ENCODE data around the gene FDXR.

The FDXR gene

DNA sequence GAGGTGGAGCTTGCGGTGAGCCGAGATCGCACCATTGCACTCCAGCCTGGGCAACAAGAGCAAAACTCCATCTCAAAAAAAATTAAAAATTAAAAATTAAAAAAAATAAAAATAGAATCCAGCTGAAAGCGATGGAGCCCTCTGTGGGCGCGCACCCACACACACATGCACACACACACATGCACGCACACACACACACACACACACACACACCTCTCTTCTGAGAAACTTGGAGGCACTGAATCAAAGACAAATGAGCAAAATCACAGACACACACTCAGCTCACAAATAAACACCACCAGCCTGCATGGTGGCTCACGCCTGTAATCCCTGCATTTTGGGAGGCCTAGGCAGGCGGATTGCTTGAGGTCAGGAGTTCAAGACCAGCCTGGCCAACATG is 30.2 kb upstream of the FDXR start:
- DNase-seq: no peak
- in situ Hi-C loops (cut with HindIII; ENCODE audit: low pct_ligation_motif_present, low pct_unique_long_range_greater_than_20kb, low sequenced_read_pairs): no loop called here

DNA sequence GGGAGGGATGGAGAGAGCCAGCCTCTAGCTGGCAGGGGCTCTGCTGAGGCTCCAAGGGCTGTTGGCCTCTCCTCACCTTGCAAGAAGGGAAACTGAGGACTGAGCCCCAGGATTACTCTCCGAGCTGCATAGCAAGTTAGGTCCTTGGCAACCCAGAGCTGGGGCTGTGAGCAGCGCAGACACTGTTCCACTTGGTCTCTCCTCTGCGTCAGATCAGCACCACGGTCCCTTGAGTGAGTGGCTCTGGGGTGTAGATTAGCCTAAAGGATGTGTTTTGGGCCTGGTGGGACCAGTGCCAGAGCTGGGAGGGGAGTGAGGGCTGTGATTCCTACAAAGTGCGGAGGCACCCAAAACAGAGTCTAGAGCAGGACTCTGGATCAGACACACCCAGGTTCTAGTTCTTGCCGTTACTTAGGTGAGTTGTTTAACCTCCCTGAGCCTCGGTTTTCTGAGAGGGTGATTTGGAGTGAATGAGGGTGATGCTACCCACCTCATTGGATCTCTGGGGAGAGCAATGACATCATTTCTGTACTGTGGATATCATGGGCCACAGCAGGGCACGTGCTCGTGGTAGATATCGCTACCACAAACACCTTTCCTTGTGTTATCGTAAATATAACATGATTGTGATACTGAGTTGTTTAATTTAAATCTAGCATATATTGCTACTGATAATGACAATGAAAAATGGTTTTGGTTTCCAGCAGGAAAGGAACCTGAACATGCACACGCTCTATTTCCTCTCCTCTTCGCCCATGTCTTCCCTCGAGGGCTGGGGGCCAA is 28.8 kb upstream of the FDXR start:
- in situ Hi-C loops (cut with HindIII; ENCODE audit: low pct_ligation_motif_present, low pct_unique_long_range_greater_than_20kb, low sequenced_read_pairs): no loop called here
- DNase-seq: no peak

DNA sequence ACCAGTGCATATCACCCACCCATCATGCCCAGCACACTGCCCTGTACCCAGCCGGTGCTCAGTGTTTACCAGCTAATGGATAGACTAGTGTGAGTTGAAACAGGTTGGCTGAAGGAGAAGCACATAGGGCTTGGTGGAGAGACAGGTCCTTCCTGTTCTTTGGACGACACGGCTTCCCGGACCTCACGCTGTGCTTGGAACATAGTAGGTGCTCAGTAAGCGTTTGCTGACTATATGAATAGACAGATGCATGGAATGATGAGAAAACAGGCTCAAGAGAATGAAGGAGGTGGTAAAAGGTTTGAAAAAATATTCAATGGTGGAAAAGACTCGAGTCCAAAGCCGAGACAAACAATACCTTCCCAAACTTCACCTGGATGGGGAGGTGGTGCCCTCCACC is 27.4 kb upstream of the FDXR start:
- in situ Hi-C loops (cut with HindIII; ENCODE audit: low pct_ligation_motif_present, low pct_unique_long_range_greater_than_20kb, low sequenced_read_pairs): no loop called here
- DNase-seq: no peak

DNA sequence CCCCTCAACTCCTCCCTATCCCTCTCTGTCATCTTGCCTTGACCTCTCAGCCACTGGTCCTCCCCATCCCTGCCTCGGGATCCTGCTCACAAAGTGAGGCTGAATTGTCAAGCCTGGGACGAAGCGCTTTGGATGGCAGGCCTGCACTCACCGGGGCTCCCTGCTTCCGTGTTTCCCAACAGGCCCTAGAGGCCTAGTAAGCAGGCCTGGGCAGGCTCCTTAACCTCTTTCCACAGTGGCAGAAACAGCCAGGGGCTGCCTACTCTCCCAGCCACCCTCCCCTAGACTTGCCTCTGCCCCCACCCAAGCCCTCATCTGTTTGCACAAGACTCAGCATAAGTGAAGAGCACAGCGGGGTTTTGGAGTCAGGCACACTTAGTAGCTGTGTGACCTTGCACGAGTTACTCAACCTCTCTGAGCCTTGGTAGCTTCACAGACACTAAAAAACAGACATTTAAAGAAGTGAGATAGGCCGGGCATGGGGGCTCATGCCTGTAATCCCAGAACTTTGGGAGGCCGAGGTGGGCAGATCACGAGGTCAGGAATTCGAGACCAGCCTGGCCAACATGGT is 25.7 kb upstream of the FDXR start:
- in situ Hi-C loops (cut with HindIII; ENCODE audit: low pct_ligation_motif_present, low pct_unique_long_range_greater_than_20kb, low sequenced_read_pairs): no loop called here
- no peak for DNase-seq

DNA sequence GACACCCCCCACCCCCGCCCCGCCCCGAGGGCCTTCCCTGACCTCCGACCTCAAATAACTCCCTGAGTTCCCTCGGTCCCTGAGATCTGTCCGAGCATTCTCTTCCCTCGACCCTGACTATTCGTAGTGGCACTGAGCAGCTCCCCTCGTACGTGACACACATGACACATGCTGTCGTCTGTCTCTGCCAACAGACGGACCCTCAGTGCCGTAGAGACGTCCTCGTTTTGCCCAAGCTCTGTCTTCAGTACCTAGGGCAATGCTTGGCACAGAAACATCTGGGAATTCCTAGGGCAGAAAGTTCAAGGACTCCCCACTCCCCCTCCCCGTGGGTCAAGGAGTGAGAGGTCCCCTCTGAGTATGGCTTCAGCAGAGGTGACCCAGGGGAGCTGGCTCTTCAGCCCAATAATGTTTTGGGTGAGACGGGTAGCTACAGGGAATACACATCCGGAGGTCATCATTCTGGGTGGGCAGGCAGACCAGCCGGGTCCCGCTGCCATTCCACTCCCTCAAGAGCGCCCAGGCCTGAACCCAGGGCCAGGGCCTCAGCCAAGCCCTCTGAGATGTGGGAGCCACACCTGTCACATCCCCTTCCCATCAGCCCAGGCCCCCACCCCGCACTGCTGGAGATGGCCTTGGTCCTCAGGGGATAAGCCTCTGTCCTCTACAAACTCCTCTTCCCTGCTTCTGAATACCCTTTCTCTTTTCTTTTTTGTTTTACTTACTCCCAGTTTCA is 21.3 kb upstream of the FDXR start:
- in situ Hi-C loops (cut with HindIII; ENCODE audit: low pct_ligation_motif_present, low pct_unique_long_range_greater_than_20kb, low sequenced_read_pairs): no loop called here
- DNase-seq: no peak

DNA sequence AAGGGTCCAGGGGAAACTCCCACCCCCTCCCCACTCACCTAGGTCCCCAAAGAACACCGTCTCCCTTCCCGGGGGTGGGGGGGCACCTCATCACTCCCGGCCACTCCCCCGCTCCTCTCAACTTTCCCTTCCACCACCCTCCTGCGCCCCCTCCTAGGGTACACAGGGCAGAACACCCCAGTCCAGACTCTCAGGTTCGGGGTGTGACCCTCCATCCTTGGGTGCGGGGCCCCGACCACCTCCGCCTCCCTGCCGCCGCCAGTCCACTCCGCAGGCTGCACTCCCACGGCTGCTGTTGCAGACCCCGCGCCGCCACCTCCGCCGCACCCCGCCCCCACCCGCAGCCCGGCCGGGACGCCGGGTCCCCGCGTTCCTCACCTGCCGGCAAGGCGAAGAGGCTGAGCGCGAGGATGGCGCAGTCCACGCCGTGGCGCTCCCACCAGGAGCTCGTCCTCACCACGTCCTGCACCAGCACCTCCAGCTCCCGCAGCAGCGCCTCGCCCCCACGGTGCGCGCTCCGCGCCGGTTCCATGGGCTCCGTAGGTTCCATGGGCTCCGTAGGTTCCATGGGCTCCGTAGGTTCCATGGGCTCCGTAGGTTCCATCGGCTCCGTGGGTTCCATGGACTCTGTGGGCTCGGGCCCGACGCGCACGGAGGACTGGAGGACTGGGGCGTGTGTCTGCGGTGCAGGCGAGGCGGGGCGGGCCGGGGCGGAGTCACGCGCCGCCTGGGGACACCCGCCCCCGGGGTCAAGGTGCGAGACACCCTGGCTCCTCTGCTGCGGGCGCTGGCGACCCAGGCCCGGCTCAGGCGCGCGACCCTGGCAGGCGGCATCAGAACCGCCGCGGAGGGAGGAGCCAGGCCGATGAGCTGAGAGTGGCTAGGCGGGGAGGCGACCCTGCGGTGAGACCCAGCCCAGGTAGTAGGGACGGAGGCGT is 20.4 kb upstream of the FDXR start, which contains the start of gene FADS6:
FADS6 (minus strand) TSS at position 660 of the 938 bp plus-strand sequence; CDS start at position 622, 38 bp downstream.
- no peak for DNase-seq
- in situ Hi-C loops (cut with HindIII; ENCODE audit: low pct_ligation_motif_present, low pct_unique_long_range_greater_than_20kb, low sequenced_read_pairs): no loop called here

DNA sequence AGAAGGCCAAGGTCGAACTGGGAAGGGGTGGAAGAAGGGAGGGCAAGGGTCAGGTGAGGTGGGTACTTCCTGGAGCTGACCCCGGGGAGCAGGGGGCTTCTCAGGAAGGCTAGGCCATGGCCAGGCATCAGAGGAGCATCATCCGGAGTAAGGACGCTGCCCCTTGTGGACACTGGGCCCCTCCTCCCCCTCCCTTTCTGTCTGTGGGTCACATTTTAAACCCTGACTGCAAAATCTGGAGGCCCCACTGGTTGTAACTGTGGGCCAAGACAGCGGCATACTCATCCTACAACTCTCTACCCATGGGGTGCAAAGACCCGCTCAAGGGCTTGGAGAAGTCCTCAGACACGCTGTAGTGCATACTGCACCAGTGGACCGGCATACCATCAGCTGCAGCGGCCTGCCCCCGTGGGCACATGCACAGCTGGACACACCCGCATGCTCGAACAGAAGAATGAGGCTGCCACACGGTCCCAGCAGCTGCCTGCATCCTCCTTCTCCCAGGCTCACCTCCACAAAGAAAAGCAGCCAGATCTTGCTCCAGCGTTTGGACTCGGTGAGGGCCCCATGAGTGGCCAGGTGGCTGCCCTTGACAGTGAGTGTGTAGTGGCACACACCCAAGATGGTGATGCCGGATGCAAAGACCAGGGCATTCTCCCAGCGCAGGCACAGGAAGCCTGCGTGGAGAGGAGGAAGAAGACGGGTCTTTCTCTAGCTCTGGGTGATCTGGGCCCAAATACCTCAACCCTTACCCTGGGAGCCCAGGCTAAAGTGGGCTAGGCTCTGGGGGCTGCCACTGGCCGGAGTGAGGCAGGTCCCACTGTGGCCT is 19.4 kb upstream of the FDXR start:
- in situ Hi-C loops (cut with HindIII; ENCODE audit: low pct_ligation_motif_present, low pct_unique_long_range_greater_than_20kb, low sequenced_read_pairs): no loop called here
- no peak for DNase-seq

DNA sequence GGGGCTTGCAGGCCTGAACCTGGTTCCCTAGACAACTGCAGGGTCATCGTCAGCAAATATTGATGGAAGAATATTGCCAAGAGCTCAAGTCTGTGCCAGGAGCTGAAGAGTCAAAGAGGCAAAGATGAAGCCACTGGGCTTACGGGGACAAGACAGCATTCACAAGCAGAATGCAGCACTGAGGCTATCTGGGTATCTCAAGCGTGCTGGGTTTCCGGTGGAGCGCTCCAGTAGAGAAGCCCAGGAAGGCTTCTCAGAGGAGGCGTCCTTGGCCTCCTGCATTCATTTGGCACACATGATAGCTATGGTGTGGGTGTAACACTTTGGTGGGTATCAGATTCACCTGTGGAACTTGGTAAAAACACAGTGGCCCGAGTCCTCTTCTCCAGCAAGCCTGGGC is 17.8 kb upstream of the FDXR start:
- in situ Hi-C loops (cut with HindIII; ENCODE audit: low pct_ligation_motif_present, low pct_unique_long_range_greater_than_20kb, low sequenced_read_pairs): no loop called here
- DNase-seq: no peak

DNA sequence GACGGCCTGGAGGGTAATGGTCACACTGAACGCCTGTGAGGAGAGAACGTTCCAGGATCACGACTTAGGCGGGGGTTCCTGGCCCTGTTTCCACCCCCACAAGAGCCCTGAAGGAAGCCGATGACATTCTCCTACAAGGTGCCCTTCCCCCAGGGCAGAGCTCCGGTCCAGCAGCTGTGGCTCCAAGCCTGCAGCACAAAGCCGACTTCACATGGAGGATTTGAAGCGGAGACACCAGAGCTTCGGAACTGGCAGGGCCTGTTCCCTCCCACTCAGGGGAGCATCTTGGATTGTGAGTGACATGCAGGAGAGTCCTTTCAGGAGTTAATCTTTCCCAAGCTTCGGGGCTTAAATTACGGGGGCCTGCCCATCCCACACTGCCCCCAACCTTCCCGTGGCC is 15.7 kb upstream of the FDXR start:
- in situ Hi-C loops (cut with HindIII; ENCODE audit: low pct_ligation_motif_present, low pct_unique_long_range_greater_than_20kb, low sequenced_read_pairs): no loop called here
- no peak for DNase-seq

DNA sequence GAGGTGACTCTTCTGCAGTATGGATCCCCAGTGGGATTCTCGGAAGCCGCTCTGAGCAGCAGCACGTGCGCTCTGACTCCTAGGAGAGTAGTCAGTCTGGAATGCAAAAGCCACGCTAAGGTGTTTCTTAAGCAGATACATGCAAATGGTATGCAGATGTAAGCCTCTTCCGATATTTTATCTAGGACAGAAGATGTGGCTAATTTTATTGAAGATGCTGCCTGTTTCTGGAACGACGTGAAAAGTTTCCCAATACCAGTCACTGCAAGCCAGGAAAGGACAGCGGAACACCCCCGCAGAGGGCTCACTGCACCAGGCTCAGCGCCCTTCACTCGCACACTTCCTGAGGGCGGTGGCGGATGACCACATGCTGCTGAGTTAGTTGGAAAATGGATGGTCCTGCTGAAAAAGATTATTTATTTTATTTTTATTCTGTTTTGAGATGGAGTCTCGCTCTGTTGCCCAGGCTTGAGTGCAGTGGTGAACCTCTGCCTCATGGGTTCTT is 10.5 kb upstream of the FDXR start:
- in situ Hi-C loops (cut with HindIII; ENCODE audit: low pct_ligation_motif_present, low pct_unique_long_range_greater_than_20kb, low sequenced_read_pairs): no loop called here
- DNase-seq: no peak

DNA sequence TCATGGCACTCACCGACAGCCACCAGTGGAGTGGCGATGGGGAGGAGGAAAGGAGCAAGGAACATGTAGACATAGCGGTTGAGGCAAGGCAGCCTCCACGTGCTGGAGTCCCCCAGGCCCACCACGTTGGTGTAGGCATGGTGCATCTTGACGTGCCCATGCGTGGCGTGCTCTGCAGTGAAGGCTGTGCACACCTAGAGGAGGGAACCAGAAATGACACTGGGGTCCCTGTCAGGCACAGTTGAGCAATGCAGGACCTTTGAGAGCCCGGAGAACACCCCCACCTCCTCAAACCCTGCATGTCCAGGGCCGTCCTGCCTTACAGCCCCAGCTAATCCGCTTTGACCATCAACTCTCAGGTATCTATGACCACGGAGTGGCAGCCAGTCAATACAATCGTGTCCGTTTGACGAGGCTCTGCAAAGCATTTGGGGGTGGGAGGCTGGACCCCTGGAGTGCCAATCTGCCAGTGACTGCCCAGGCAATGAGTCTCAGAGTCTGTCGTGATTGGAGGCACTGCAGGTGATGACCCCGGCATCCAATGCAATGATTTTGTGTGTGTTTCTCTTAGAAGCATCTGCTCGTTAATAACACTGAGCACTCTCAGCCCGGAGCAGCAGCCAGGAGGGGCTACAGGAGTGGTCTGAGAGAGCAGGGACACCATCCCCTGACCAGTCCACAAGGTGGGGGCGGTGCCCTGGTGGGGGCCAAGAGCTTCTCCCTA is 9.9 kb upstream of the FDXR start:
- in situ Hi-C loops (cut with HindIII; ENCODE audit: low pct_ligation_motif_present, low pct_unique_long_range_greater_than_20kb, low sequenced_read_pairs): no loop called here
- DNase-seq: no peak

DNA sequence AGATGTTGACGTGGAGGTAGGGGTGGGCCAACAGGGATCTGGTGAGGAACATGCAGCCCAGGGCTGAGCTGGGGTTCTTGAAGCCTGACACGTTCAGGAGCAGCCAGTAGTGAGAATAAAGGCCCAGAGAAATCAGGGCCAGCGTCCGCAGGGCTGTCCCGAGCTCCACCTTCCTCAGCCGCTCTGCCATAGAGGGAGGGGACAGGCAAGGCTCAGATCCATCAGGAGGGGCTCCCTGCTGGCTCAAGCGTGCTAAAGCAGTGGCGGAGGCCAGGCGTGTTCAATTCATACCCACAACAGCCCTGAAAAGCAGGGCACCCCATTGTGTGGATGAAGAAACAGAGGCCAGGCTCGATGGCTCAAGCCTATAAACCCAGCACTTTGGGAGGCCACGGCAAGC is 8.3 kb upstream of the FDXR start:
- no peak for DNase-seq
- in situ Hi-C loops (cut with HindIII; ENCODE audit: low pct_ligation_motif_present, low pct_unique_long_range_greater_than_20kb, low sequenced_read_pairs): no loop called here

DNA sequence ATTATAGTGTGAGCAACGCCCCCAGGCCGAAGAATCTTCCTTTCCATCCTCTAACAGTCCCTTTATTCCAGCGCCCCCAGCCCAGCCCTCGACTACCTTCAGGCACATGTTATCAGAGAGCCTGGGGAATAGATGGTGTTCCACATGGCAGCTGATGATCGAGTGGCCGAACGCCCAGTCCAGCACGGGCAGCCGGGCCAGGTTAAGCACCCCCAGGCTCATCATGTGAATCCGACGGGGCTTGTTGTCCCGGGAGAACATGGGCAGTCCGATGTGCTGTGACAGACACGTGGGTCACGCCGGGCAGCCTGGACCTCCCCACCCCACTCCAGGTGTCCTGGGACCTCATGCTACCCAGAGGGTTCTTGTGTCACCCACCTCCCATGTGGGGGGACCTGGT is 6.5 kb upstream of the FDXR start:
- DNase-seq: no peak
- in situ Hi-C loops (cut with HindIII; ENCODE audit: low pct_ligation_motif_present, low pct_unique_long_range_greater_than_20kb, low sequenced_read_pairs): no loop called here

DNA sequence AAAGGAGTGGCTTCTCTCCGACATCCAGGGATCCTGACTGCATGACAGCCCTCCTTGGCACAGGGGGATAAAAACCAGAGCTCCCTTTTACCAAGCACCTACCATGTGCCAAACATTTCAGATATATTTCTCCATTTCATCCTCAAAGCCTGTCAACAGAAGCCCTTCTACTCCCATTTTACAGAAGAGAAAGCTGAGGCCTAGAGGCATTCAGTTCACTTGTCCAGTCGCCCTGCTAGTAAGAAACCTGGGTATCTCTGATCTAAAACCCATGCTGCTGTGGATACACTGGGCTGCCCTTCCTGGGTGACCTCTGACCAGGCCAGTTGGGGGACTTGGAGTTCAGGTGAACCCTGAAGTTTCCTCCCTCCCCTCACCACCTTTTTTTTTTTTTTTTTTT is 5.9 kb upstream of the FDXR start:
- DNase-seq: no peak
- in situ Hi-C loops (cut with HindIII; ENCODE audit: low pct_ligation_motif_present, low pct_unique_long_range_greater_than_20kb, low sequenced_read_pairs): no loop called here

DNA sequence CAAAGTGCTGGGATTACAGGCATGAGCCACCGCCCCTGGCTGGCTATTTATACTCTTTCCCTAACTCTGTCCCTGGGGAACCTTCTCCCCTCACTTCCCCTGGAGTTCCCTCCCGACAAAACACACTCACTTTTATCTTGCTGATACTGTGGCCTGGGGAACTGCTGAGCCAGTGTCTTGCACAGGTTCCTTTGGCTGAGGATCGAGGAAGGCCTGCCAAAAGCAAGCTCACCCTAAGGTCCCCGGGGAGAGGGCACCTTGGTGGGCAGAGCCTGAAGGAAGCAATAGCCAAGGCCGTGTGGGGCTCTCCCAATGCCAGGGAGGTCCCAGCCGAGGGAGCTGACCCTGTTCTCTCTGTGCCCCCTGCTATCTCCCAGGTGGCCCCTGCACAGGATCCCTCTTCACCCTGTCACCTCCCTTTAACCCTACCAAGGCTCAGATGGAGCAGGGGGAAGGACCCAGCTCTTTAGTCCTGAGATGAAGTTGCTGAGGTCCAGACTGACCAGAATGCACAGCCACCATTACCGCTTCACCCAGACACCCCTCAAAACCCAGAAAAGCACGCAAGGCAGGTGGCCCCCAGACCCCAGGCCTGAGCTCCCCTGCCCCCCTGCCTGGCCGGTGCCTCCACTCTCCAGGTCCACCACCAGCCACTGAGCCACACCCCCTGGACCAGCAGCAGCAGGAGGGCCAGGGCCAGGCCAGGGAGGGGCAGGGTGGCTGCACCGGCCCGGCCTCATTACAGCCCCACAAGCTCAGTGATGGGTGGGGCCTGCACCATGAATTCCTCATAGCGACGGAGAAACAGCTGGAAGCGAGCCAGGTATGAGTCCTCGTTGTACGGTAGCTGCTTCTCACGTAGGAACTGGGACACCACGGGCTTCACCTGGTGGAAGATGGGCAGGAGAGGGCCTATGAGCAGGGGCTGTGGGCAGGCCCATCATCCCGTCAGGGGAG is 5.1 kb upstream of the FDXR start:
- no peak for DNase-seq
- in situ Hi-C loops (cut with HindIII; ENCODE audit: low pct_ligation_motif_present, low pct_unique_long_range_greater_than_20kb, low sequenced_read_pairs): no loop called here

DNA sequence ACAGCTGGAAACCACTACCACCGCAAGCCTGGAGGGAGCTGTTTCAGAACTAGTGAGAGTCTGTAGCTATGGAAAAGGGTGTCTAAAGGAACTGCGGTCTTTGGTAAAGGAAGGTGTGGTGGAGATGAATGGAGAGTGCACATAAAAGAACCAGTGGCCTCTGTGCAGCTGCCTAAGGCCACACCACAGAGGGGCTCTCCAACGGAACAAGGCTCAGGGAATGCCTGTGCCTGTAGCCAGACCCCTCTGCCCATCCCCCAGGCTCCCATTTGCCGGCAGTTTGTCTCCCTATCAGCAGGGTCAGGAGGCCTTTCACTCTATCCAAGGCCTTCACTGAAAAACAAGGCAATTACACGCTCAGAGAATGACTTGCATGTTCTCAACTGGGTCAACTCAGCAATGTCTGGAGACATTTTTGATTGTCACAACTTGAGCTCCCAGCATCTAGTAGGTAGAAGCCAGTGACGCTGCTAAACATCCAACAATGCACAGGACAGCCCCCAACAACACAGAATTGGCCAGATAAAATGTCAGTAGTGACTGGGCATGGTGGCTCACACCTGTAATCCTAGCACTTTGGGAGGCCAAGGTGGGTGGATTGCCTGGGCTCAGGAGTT is 3.3 kb upstream of the FDXR start:
- in situ Hi-C loops (cut with HindIII; ENCODE audit: low pct_ligation_motif_present, low pct_unique_long_range_greater_than_20kb, low sequenced_read_pairs): no loop called here
- no peak for DNase-seq

All from ACHN (cell line).